Activated T-helper 1 cell treated with anti-CD3 and anti-CD28 coated beads, Interleukin-2, amount 50 U/mL, for 16 hours (primary cell): ENCODE results near the gene C2CD3.
A peak's percentile ranks its signal among the peaks of the same experiment; 100 is the strongest.

Experiments
- DNase-seq, 2 donors: peaks; one replicate each; pipeline ENCODE4 v3.0.0-alpha.2; 2020; ENCODE audit warnings: low read depth in 1 of 2, low spot score in 1 of 2

Gene C2CD3

DNA sequence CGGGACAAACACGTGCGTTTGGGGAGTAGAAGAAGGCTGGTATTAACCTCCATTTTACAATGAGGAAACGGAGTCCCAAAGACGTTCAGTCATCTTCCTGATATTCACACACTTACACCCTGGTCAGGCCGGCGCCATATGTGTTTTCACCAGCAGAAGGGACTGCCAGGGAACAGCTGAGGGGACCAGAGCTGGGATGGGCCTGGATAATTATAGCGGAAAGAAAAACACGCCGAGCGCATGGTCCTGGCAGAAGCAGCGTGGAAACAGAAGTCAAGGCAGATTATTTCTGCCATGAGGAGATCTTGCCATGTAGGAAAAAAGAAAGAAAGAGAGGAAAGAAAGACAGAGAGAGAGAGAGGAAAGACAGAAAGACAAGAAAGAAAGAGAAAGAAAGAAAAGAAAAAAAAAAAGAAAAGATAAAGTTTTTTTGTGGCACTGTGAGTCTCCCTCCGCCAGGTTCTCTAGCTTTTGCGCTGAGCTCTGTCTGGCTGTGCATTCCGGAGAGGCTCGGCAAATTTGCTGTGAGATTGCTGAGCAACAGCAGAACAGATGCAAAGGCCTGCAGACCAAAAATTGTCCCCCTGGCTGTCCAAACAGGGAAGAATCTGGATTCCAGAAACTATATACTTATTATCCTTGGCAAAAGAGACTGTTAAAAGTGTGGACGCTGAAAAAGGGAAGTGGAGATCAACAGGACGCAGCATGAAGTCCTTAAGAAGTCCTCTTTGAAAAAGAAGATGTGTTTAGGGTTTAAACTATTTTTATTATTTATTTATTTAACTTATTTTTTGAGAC, 186.9 kb downstream of the C2CD3 start:
- no peak for DNase-seq

GRCh38 chr11:73982990-73983740, 187.6 kb downstream of the C2CD3 start:
- DNase-seq = peak; percentile 77 to 85

DNA sequence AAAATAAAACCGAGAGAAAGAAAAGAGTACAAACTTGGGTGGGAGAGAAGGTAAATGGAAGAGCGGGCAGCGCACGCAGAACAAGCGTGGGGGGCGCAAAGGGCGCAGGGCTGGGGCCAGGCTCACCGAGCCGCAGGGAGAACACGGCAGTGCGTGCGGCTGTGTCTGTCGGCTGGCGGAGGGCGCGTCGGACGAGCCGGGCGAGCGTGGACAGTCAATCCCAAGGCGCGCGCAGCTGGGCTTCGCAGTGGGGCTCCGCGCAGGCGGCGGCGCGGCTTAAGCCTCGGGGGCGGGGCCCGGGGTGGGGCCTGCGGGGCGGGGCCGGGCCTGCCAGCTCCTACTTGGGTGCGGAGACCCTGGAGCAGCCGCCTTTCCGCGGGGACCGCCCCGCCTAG, 188.2 kb downstream of the C2CD3 start, which contains the start of gene UCP2:
UCP2 (minus strand) TSS at position 249 of the 395 bp plus-strand sequence. CDS start 4,465 bp downstream, outside the sequence.
- peak; percentile 67 to 73 for DNase-seq

DNA sequence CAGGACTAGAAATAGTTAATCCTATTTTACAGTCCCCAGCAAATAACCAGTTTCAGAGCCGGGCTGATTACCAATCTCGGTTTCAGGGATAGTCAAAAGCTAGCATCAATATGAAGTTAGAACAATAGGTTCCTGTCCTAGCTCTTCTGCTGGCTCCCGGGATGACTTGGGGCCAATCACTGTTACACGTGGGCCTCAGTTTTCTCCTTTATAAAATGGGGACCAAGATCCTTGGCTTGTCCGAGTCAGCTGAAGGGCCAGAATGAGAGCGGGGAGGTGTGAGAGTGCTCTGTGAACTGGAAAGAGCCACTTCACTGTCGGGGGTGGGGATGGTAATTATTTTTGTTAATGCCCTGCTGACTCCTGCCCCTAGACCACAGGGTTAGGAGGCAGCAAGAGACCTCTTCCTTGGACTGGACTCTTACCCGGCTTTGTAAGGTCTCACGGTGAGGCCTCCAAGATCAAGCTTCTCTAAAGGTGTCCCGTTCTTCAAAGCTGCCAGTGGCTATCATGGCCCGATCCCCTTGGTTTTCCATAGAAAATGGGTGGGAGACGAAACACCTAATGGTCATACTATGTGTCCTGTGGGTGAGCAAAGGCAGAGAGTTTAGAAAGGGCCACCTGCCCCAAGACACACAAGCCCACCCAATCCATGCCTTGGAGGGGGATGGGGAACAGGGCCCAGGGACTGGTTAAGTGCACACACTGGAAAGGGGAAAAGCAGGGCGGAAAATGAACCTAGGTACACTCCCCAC, 189.6 kb downstream of the C2CD3 start:
- DNase-seq = no peak

DNA sequence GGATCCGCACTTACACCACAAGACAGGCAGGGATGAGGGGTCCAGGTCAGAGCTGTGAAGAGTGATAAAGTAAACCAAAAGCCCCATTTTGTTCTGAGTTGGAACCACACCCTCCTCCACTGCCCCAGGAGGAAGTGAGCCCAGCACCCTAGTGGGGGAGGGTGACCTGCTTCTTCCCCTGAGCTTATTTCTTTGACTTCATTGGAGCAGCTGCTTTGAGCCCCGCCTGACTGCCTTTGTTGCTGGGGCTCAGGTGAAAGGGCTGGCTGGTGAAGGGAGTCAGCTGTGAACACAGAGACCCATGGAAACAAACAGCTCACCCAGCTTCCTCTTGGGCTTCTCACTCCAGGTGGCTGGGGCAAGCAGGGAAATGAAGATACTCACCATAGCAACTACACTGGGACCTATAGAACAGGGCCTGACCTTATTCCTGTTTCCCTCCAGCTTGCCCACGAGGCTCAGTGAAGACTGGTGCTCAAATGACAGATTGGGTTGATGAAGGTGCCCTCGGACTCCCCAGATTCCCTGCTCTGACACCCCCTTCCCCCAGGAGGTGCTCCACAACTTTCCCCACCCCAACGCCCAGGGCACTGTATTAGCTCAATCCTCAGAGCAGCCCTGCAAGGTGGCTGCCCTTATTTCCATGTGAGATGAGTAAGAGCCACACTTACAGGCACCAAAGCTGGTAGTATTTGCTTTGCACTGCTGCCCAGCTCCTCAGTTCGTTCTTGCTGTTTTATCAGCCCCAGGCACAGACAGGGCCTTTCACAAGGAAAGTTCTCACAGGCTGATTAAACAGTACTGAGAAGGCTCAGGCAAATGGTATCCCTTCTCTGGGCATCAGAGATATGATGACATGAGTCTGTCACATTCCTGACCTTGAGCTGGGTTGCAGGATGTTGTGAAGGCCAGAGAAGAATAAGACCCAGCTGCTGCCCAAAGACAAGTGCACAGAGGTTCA, 190.5 kb downstream of the C2CD3 start:
- peak; percentile 55 to 58 for DNase-seq

DNA sequence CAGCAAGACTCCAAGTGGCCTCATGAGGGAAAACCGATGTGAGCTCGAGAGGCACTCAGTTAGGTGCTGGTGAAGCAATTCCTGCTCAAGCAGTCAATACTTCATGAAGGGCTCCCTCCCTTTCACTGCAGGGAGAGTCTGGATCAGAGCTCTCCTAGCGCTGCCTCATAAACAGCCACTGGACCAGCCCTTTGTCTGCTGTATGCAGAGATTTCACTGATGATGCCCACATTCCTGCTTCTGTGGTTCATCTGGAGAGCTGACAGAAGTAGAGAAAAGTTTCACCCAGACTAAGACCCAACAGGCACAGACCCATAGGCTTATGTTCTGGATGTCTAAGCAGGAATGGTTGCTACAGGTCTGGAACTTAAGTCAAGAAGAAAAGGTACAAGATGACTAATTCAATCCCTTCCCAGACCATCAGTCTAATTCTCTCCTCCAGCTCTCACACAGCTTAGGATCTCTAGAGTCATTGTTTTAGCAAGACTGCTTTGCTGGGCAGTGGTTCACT, 192.2 kb downstream of the C2CD3 start:
- DNase-seq = no peak

DNA sequence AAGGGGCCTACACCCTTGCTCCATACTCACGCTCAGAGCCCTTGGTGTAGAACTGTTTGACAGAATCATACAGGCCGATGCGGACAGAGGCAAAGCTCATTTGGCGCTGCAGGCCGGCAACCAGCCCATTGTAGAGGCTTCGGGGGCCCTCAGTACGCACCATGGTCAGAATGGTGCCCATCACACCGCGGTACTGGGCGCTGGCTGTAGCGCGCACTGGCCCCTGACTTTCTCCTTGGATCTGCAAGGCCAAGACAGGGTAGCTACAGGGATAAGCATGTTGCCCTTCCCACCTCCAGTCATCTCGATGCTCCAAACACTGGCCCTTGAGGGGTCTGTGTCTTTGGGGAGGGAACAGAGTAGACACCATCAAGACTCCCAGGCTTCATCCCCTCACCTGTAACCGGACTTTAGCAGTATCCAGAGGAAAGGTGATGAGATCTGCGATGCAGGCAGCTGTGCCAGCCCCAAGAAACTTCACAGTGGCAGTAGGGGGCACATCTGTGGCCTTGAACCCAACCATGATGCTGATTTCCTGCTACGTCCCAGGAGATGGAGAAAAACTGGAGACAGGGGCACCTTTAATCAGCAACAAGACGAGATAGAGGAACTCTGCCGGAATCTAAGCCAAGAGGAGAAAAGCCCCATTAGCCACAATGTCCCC, 192.8 kb downstream of the C2CD3 start:
- no peak for DNase-seq

- DNase-seq = no peak
These were observed 194.2 kb downstream of the C2CD3 start for GRCh38 chr11:73976451-73977151.

DNA sequence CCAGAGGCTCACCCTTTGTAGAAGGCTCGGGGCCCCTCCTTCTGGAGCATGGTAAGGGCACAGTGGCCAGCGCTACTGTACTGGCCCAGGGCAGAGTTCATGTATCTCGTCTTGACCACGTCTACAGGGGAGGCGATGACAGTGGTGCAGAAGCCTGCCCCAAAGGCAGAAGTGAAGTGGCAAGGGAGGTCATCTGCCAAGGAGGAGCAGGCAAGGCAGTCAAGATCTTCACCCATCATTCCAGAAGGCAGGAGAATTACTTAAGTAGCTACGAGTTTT, 195.4 kb downstream of the C2CD3 start:
- no peak for DNase-seq

DNA sequence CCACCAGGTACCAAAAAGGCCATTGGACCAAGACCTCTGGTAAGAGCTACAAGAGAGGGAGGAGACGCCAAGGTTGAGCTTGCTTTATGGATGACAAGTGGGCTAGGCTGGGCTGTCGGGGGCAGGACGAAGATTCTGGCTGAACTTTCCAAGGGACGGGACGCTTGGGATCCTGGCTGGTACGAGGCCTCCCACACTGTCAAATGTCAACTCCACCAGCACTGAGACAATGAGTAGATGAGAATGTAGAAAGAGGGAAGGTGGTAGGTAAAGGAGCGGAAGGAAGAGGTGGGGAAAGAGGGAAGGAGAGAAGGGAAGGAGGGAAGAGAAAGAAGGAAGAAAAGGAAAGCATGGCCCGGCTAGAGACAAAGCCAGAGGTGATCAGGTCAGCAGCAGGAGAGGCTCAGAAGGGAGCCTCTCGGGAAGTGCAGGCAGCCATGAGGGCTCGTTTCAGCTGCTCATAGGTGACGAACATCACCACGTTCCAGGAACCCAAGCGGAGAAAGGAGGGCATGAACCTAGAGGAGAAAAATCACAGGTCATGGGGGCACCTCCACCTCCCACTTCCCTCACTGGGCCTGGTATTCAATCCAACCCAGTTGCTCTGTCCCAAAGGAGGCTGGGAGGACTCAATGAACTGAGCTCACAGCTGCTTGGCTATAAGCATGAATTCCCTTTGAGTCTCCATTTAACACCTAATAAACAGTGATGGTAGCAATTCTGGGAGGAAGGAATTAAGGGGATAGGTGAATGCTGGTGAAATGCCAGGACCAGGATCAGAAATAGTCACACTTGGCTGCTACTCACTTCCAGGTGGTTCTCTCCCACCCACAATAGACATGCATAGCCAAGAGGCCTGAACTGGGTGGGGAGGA, 196.0 kb downstream of the C2CD3 start:
- DNase-seq = no peak

DNA sequence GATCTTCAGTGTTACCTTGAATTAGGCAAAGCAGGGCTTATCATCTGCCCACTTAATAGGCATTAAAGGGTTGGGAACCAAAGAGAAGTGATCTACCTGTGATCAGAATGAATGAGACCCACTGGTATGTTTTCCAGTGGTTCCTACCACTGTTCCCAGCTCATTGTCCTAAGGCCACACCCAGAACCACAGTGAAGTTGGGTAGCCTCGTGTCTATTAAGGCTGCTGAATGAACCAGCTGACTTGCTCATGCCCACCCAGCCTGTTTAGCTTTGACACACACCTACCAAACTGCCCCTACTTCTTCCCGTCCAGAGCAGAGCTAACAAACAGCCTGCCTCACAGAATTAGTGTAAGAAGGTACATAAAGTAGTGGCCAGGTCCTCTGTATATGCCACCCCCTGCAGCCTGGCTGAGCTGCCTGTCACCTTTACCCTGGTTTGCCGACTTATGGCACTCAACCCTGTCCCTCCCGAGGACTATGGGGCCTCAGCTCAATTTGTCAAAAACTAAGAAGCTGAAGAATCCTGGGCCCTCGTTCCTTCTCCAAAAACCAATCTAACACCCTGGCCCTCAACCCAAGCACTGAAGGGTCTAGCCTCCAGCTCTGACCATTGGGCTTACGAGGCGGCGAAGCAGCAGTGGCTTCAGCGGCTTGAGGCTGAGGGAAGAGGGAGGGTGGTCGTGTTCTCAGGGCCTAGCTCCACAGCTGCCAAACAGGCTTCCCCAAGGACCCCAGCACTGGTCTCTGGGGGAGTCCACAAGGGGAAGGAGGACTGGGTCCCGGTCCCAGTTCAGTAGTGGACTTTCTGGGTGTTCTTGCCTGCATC, 198.0 kb downstream of the C2CD3 start:
- no peak for DNase-seq

- no peak for DNase-seq
These were observed 198.6 kb downstream of the C2CD3 start for GRCh38 chr11:73972187-73972586.

- no peak for DNase-seq
These were observed 199.6 kb downstream of the C2CD3 start for GRCh38 chr11:73971175-73971719.

DNA sequence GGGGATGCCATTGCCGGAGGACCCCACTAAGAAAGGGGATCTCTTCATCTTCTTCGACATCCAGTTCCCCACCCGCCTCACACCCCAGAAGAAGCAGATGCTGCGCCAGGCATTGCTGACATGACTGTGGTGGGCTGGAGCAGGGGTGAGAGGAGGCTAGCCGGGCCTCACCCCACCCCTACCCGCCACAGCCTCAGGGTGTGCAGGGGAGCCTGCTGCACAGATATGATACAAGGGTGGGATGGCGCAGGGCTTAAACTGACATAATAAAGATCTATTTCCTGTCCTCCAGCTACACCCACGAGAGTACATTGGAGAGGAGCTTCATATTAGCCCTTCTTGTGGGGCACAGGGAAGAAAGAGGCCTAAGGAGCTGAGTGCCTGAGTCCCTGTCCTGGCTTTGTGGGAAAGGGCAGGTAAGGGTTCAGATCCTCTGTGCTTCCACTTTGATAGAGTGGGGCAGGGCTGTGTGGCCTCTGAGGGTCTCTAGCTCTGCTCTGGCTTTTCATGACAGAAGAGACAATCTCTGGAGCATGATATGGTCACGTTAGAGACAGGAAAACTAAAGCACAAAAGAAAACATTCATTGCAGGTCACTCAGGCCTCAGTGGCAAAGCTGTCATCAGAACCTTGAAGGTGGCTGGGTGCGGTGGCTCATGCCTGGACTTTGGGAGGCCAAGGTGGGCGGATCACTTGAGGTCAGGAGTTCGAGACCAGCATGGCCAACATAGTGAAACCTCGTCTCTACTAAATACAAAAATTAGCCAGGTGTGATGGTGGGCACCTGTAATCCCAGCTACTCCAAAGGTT, 200.6 kb downstream of the C2CD3 start:
- no peak for DNase-seq

DNA sequence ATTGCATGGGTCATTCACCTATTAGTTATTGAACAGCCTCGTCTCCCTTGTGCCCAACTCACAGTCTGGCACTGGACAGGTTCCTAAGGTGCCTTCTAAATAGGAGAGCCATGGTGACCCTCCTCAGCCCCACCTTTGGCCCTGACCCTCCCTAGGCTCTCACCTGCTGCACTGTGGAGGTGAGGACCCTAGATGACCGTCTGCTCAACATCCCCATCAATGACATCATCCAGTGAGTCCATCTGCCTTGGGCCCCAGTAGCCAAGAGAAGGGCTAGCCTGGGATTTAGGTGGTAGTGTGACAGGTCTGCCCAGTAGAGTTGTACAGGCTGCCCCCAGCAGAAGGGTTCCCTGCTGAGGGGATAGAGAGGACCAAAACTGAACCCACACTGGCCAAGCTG, 201.7 kb downstream of the C2CD3 start:
- no peak for DNase-seq

DNA sequence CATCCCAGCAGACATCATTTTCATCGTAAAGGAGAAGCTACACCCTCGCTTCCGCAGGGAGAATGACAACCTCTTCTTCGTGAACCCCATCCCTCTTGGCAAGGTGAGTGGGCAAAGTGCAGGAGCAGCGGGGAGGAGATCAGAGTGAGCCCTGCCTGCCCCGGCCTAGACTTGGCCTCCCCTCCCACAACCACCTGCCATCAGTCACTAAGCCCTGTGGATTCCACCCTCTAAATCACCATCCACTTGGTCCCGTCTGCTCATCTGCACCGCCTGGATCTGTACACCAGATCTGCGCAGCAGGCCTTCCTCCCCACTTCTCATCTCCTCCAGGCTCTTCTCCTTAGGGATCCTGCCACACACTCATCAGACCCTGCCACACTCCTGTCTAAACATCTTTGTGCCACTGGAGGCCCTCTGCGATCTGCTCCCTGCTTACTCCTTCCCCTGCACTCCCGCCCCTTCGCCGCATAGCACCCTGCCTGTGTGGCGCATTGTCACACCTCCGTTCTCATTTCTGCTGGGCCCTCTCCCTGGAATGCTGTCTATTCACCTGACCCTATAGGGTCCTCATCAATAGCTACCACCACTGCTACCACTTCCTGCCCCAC, 202.3 kb downstream of the C2CD3 start:
- no peak for DNase-seq
